Left cardiac atrium (tissue), 4 donors: ENCODE measurements around the gene ABCC4. TPM values are rescaled to one million over a fixed set of nuclear protein-coding genes. Genes with fewer than 3 reads are reported as not detected.

ENCODE experiments used
- ATAC-seq, 2 donors: fragments of 200-7000 bp; cut with Tn5 transposase; one replicate each; pipeline ENCODE4 v1.9.1; 2020; ENCODE audit warnings: mild to moderate bottlenecking in 2 of 2, moderate library complexity in 2 of 2
- DNase-seq: peaks from one replicate; pipeline ENCODE4 v3.0.0-alpha.2; 2020
- intact Hi-C, 2 donors: fragments of 100-400 bp; cut with DNase I; formaldehyde crosslinking; loops; one replicate each; pipeline versions ENCODE4 v1.14.1 to v1.15.1; 2022 to 2023
- total RNA-seq, 2 donors: library from RNA; stranded (reverse); fragmentation: NEBNext Ultra II Directional; extraction: Animal tissue kit (Norgen Biotek cat#: 25700); gene quantifications; one replicate each; pipeline ENCODE4 v1.2.1, GENCODE V29; 2021
- donor health status: DM: no; HTN: yes; CAD: no.
- donor health status: DM: no; HTN: yes; CAD: no; lungs with severe emphysema.
- donor health status: DM: yes; HTN: yes; CAD: no.
- donor health status: Dilated cardiomyopathy.

The ABCC4 gene
- total RNA-seq, 2 donors from 2014 or later, result 4.4 to 8.6 TPM

DNA sequence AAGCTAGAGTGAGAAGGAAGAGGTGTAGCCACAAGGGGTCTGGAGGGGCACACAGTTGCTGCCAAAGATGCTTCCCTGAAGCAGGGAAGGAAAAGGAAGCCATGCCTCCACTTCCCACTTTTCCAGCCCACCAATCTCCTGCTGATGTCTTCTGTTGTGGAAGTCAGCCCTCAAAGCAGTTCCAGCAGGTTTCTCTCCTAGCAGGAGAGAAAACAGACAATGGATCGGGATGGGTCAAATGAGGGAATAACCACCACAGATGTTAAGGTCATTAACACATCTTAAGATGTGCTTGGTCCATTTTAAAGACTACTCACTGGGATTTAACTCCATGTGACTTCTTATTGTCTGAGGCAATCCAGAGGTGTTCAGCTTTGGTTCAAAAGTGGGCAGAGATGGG lies 304.8 kb downstream of the ABCC4 start:
- ATAC-seq (no peak), DNase-seq (no peak)
- intact Hi-C loops, result no loop called here

DNA sequence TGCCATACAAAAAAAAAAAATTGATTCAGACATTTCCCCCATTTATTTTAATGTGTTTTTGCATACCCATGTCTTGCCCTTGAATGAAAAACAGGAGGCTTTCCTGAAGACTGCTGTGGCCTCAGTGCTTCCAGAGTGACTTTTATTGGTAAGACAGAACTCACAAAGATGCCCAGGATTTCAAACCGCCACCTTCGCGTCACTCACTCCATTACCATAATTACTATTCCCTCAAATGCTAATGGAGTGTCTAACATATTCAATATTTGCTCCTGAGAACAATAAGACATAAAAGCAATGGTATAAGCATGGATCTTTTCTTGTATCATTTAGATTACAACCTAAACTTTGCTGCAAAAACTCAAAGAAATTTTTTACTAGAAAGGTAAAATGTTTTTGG lies 306.7 kb downstream of the ABCC4 start:
- intact Hi-C loops, result no loop called here
- DNase-seq (no peak), ATAC-seq (no peak)

DNA sequence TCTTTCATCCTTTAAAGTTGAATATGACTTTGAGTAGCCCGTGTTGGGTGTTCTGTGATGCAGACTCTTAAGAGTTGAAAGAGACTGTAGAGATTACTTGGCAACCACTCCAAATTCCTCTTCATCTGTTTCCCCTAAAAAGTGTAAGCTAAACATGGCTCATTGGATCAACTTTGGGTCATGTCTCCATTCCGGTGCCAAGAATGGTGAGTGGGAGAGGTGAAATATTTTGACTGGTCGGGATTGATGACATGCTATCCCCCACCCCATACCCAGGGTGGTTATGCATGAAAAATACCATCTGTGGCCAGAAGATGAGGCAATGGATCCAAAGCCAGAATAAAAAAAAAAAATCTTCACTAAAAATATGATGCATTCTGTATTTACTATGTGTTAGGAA lies 307.6 kb downstream of the ABCC4 start:
- ATAC-seq (peak in 1 of 2 donors; percentile 56), DNase-seq (no peak)
- intact Hi-C loops, result no loop called here

DNA sequence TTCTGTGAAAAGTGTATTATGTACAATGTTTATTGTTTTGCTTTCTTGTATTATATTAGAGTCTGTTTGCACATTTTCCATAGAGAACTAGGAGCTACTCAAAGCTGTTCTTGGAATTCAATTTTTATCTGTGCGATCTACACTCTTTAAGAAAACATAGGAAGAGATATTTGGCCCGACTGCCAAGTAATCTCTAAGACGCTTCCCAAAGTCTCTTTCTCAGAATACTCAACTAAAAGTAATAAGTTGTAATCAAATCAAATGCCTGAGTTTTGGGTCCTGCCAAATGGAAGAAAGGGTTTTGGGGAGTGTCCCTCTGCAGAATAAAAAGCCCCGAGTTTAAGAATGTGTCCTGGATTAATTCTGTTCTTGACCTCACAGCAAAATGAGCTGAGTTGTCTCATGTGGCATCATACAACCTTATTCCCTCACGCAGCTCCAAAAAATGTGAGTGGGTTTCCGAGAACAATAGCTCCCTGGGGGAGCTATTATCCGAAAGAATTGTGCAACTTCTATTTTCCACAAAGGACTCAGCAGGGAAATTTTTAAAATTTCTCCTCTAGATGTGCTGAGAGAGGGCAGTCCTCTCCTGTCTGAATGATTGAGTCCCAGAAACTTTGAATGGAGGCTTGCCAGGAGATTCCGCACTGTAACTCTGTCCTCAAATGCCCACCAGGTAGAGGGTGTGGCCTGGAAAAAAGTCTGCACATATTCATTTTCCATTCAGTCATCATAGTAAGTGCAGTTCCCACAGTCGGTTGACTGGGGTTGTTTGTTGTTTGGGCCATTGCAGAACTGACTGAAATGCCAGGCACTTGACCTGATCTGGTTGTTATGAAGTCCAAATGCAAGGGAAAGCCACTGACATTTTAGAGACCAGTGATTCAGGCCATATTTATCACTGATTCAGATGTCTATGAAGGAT lies 309.0 kb downstream of the ABCC4 start:
- intact Hi-C loops, result no loop called here
- DNase-seq, result no peak
- ATAC-seq, result peak; percentile 49 to 55

DNA sequence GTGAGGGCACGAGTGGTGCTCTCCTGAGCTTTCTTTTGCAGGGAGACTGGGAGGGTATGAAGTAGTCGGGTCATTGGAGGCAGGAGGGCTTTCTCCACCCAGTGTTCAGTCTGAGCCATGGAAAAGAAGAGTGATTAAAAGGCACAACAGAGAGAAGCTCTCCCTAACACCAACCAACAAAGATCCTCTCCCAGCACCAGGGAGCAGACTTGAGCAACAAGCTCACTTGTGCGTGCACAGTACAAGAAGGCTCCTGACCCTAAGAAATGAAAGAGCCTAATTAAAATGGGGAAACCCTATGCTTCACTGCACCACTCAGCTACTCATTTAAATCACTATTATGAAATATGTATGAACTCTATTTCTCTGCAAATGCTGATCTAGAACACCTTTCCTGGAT lies 312.6 kb downstream of the ABCC4 start:
- intact Hi-C loops, result no loop called here
- ATAC-seq (no peak), DNase-seq (no peak)

DNA sequence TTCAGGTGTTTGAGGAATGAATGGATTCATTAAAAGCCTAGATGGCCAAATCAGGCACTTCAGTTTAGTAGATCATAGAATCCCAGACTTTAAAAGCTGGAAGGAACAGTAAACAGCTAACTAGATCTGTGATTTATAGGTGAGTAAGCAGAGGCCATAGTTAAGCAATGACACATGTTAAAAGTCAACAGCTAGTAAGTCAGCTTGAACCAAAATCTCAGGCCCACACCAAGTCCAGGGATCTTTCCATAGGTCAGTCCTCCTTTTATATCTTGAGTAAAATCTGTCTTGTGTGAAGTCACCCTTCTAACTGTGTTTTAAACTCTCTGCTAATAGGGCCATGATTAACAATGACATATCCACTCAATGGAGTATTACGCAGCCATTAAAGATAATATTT lies 313.4 kb downstream of the ABCC4 start:
- ATAC-seq (no peak), DNase-seq (no peak)
- intact Hi-C loops, result no loop called here

DNA sequence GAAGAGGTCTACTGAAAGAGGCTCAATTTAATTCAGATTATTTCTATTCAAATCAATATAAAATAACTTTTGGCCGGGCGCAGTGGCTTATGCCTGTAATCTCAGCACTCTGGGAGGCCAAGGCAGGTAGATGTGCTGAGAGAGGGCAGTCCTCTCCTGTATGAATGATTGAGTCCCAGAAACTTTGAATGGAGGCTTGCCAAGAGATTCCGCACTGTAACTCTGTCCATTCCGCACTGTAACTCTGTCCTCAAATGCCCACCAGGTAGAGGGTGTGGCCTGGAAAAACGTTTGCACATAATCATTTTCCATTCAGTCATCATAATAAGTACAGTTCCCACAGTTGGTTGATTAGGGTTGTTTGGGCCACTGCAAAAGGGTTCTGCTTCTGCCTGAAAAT lies 314.2 kb downstream of the ABCC4 start:
- no peak for DNase-seq
- no peak for ATAC-seq
- intact Hi-C loops, result no loop called here

DNA sequence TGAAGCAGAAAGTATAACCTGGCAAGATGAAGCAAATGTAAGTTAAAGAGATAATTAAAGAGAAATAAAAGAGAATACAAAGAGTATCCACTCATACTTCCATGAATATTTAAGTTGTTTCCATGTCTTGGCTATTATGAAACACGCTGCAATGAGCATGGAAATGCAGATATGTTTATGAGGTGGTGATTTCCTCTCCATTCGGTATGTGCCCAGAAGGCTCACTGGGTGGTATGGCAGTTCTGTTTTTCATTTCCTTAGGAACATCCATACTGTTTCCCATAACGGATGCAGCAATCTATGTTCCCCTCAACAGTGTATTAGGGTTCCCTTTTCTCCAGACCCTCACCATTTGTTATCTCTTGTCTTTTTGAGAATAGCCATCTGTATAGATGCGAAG lies 316.3 kb downstream of the ABCC4 start:
- intact Hi-C loops, result no loop called here
- ATAC-seq (no peak), DNase-seq (no peak)

DNA sequence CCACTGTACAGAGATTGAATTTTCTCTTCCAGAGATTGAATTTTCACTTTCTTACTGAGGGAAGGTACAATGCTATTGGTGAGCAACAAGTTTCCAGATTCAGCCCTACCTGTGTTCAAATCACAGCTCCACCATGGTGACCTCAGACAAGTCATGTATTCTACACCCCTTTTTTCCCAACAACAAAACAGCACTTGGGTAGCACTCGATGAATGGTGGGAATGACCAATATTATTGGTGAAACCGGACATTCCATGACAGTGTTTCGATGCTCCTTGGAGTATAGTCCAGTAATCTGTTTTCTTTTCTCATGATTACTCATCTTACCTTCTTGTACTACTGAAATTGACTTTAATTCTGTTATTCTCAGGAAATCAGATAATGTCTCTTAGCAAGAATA lies 322.7 kb downstream of the ABCC4 start:
- intact Hi-C loops, result no loop called here
- ATAC-seq (no peak), DNase-seq (no peak)

DNA sequence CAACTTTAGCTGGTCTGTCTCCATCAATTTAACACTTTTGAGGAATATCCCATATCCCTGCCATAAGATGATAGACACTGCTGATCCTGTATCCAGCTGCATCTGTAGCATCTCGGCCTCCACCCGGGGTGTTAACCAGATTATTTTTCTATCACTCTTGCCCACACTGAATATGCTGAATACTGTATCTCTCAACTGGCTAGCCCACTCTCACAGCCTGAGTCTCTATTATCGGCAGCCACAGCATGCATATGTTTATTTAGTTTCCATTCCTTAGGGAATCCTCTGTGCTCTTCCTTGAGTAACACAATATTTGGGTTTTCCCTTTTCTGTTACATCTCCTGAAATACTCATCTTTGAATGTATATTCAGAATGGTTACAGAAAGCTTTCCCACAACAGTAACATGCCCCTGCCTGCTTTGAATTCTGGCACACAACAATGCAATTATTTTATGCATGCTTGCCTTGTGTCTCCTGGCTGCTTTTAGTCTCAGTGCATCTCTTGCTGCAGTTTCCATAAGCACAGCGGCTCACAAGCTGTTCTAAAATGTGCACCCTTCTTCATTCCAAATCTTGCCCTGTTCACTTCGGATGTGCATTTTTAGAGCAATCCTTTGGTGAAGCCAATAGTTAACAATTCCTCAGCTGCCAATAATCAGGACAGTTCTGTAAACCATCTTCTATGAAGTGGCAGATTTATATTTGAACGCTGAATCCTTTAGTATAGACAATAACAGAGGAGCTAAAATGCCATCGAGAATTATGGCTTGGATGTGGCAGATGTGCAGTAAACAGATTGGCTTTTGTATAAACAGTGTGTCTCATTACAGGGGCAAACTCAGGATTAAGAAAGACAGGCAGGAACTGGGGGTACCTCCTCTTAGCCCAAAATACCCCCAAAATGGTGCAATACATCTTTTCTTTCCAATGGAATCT lies 327.0 kb downstream of the ABCC4 start:
- intact Hi-C loops, result no loop called here
- DNase-seq, result no peak
- no peak for ATAC-seq

DNA sequence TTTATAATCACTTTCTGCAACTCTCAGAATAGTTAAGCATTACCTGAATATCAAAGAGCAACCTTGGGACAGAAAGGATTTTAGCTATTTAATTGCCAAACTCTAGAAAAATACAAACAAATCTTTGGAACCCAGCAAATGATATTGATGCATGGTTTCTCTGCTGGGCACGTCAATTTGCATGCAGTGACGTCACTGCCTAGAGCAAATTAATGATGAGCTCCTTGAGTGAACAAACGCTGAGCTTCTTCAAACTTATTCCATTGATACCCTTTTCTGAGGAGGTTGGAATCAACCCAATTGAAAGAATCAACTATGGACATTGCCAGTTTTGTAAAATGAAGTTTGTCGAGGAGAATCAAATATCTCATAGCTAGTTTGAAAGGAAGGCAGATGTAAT lies 329.0 kb downstream of the ABCC4 start:
- intact Hi-C loops, result no loop called here
- no peak for ATAC-seq

More for the DNA sequence above, 329.0 kb downstream of the ABCC4 start:
- DNase-seq, result no peak
